WERI-Rb-1 (cell line): ENCODE measurements around the gene BLOC1S3.
A peak's percentile ranks its signal among the peaks of the same experiment; 100 is the strongest.

ENCODE experiments used
- DNase-seq: peaks from one replicate; pipeline ENCODE4 v3.0.0-alpha.2; 2020
- H3K27ac ChIP-seq: fragments of 250-450 bp; sonication (Bioruptor Pico); 2 replicates; pipeline ENCODE4 v1.5.1; 2020; ENCODE audit warnings: mild to moderate bottlenecking, moderate library complexity
- H3K27me3 ChIP-seq: fragments of 250-450 bp; sonication (Bioruptor Pico); 2 replicates; pipeline ENCODE4 v1.5.1; 2021; ENCODE audit warnings: mild to moderate bottlenecking, low read depth, moderate library complexity; ENCODE audit not compliant: insufficient read depth, severe bottlenecking
- H3K36me3 ChIP-seq: fragments of 250-450 bp; sonication (Bioruptor Pico); 2 replicates; pipeline ENCODE4 v1.5.1; 2020; ENCODE audit warnings: mild to moderate bottlenecking, moderate library complexity
- H3K4me3 ChIP-seq: 2 replicates; pipeline ENCODE4 v1.5.1; 2011; ENCODE audit warnings: low read depth, mild to moderate bottlenecking, control low read depth, low read length
- H3K9me3 ChIP-seq: fragments of 250-450 bp; sonication (Bioruptor Pico); 2 replicates; pipeline ENCODE4 v1.5.1; 2021; ENCODE audit warnings: mild to moderate bottlenecking, moderate library complexity; ENCODE audit not compliant: severe bottlenecking
- CTCF ChIP-seq: IDR thresholded peaks from 2 replicates; pipeline ENCODE4 v1.5.1; 2011; ENCODE audit warnings: low read depth, mild to moderate bottlenecking, control low read depth, inconsistent platforms, low read length

BLOC1S3 gene

GRCh38 chr19:45144431-45145269 is 33.9 kb upstream of the BLOC1S3 start:
- no peak for TF ChIP-seq CTCF
- Histone ChIP-seq H3K9me3 (no peaks in the 10 kb centered on the region), H3K27ac (no peak overlapping the region; the same call in 1 of the 2 replicates), H3K36me3 (peaks cover 41% of the 10 kb centered on the region), H3K27me3 (no peaks in the 10 kb centered on the region), H3K4me3 (no peak overlapping the region)
- DNase-seq, result no peak

GRCh38 chr19:45145270-45146189 is 33.1 kb upstream of the BLOC1S3 start:
- TF ChIP-seq CTCF, result no peak
- DNase-seq, result no peak
- peaks cover 41% of the 10 kb centered on the region for H3K36me3 ChIP-seq
- H3K27me3 ChIP-seq, result no peaks in the 10 kb centered on the region
- H3K9me3 ChIP-seq, result no peaks in the 10 kb centered on the region
- H3K27ac ChIP-seq, result peak overlapping the region; percentile 80
- H3K4me3 ChIP-seq, result no peak overlapping the region

- peak; percentile 40; the same call in 1 of the 2 replicates for TF ChIP-seq CTCF
- Histone ChIP-seq H3K27ac (peak overlapping the region; percentile 80), H3K9me3 (no peaks in the 10 kb centered on the region), H3K27me3 (no peaks in the 10 kb centered on the region), H3K36me3 (peaks cover 48% of the 10 kb centered on the region), H3K4me3 (peak overlapping the region; percentile 29)
- DNase-seq, result peak; percentile 60
Observed at GRCh38 chr19:45146251-45146650, 32.3 kb upstream of the BLOC1S3 start.

- H3K36me3 ChIP-seq, result peaks cover 45% of the 10 kb centered on the region
- TF ChIP-seq CTCF, result no peak
- DNase-seq, result peak; percentile 86
Observed at GRCh38 chr19:45146741-45147205, 31.8 kb upstream of the BLOC1S3 start.

GRCh38 chr19:45147835-45148676 is 30.5 kb upstream of the BLOC1S3 start:
- peak; percentile 45 for TF ChIP-seq CTCF
- Histone ChIP-seq H3K36me3 (peaks cover 38% of the 10 kb centered on the region), H3K27me3 (no peaks in the 10 kb centered on the region), H3K9me3 (no peaks in the 10 kb centered on the region), H3K4me3 (no peak overlapping the region), H3K27ac (peak overlapping the region; percentile 80)
- DNase-seq, result peak; percentile 51

More at GRCh38 chr19:45146741-45147205, 31.8 kb upstream of the BLOC1S3 start:
- Histone ChIP-seq H3K4me3 (peak overlapping the region; percentile 29), H3K9me3 (no peaks in the 10 kb centered on the region), H3K27me3 (no peaks in the 10 kb centered on the region), H3K27ac (peak overlapping the region; percentile 80)
